ENCODE data around the gene CPSF2.
"Not testable (repeated sequence)": the region's sequence is repeated elsewhere in the genome, so short reads cannot be mapped to it uniquely, and the experiment has no call there.

Gene CPSF2

GRCh38 chr14:92207012-92207927 lies 85.5 kb downstream of the CPSF2 start:
- Histone ChIP-seq H3K4me3 (ENCODE audit: low read depth, low read length) (no peak overlapping the region), H3K9ac (ENCODE audit: low read depth, low read length) (no peak overlapping the region), H3K27me3 (ENCODE audit: control insufficient read depth, insufficient read depth, low read length) (no peaks in the 10 kb centered on the region), H3K4me1 (ENCODE audit: control insufficient read depth, insufficient read depth, low read length) (no peaks in the 10 kb centered on the region), H3K9me3 (ENCODE audit: control insufficient read depth, insufficient read depth, low read length) (no peaks in the 10 kb centered on the region), H3K36me3 (ENCODE audit: control insufficient read depth, insufficient read depth, low read length) (no peaks in the 10 kb centered on the region)

- Histone ChIP-seq H3K9me3 (ENCODE audit: control insufficient read depth, insufficient read depth, low read length) (no peaks in the 10 kb centered on the region), H3K27me3 (ENCODE audit: control insufficient read depth, insufficient read depth, low read length) (no peaks in the 10 kb centered on the region), H3K36me3 (ENCODE audit: control insufficient read depth, insufficient read depth, low read length) (no peaks in the 10 kb centered on the region), H3K4me1 (ENCODE audit: control insufficient read depth, insufficient read depth, low read length) (no peaks in the 10 kb centered on the region), H3K9ac (ENCODE audit: low read depth, low read length) (no peak overlapping the region), H3K4me3 (ENCODE audit: low read depth, low read length) (no peak overlapping the region)
Observed at GRCh38 chr14:92207928-92208265, 86.1 kb downstream of the CPSF2 start.

- H3K36me3 ChIP-seq (ENCODE audit: control insufficient read depth, insufficient read depth, low read length): no peaks in the 10 kb centered on the region
- H3K9me3 ChIP-seq (ENCODE audit: control insufficient read depth, insufficient read depth, low read length): no peaks in the 10 kb centered on the region
- H3K27me3 ChIP-seq (ENCODE audit: control insufficient read depth, insufficient read depth, low read length): no peaks in the 10 kb centered on the region
- H3K4me3 ChIP-seq (ENCODE audit: low read depth, low read length): no peak overlapping the region
- H3K9ac ChIP-seq (ENCODE audit: low read depth, low read length): no peak overlapping the region
- no peaks in the 10 kb centered on the region for H3K4me1 ChIP-seq (ENCODE audit: control insufficient read depth, insufficient read depth, low read length)
Observed at GRCh38 chr14:92209141-92209540, 87.4 kb downstream of the CPSF2 start.

GRCh38 chr14:92213125-92213524 lies 91.4 kb downstream of the CPSF2 start:
- H3K27me3 ChIP-seq (ENCODE audit: control insufficient read depth, insufficient read depth, low read length); H3K36me3 ChIP-seq (ENCODE audit: control insufficient read depth, insufficient read depth, low read length); H3K4me1 ChIP-seq (ENCODE audit: control insufficient read depth, insufficient read depth, low read length); H3K4me3 ChIP-seq (ENCODE audit: low read depth, low read length); H3K9ac ChIP-seq (ENCODE audit: low read depth, low read length); H3K9me3 ChIP-seq (ENCODE audit: control insufficient read depth, insufficient read depth, low read length): not testable (repeated sequence)

GRCh38 chr14:92215579-92215978 lies 93.8 kb downstream of the CPSF2 start:
- H3K4me3 ChIP-seq (ENCODE audit: low read depth, low read length): no peak overlapping the region
- no peaks in the 10 kb centered on the region for H3K9me3 ChIP-seq (ENCODE audit: control insufficient read depth, insufficient read depth, low read length)
- no peaks in the 10 kb centered on the region for H3K27me3 ChIP-seq (ENCODE audit: control insufficient read depth, insufficient read depth, low read length)
- no peaks in the 10 kb centered on the region for H3K36me3 ChIP-seq (ENCODE audit: control insufficient read depth, insufficient read depth, low read length)
- no peaks in the 10 kb centered on the region for H3K4me1 ChIP-seq (ENCODE audit: control insufficient read depth, insufficient read depth, low read length)
- H3K9ac ChIP-seq (ENCODE audit: low read depth, low read length): no peak overlapping the region

- Histone ChIP-seq H3K36me3 (ENCODE audit: control insufficient read depth, insufficient read depth, low read length) (no peaks in the 10 kb centered on the region), H3K9ac (ENCODE audit: low read depth, low read length) (no peak overlapping the region), H3K9me3 (ENCODE audit: control insufficient read depth, insufficient read depth, low read length) (no peaks in the 10 kb centered on the region), H3K27me3 (ENCODE audit: control insufficient read depth, insufficient read depth, low read length) (no peaks in the 10 kb centered on the region), H3K4me3 (ENCODE audit: low read depth, low read length) (no peak overlapping the region), H3K4me1 (ENCODE audit: control insufficient read depth, insufficient read depth, low read length) (no peaks in the 10 kb centered on the region)
Observed at GRCh38 chr14:92217936-92218335, 96.2 kb downstream of the CPSF2 start.

All from iPS-15b (cell line).